GM21515 (cell line): ENCODE measurements around the gene ZNF283.
"Not testable (repeated sequence)": the region's sequence is repeated elsewhere in the genome, so short reads cannot be mapped to it uniquely, and the experiment has no call there.

Experiments used
- ATAC-seq: cut with Tn5 transposase; IDR thresholded peaks from one replicate; pipeline ENCODE4 v1.9.1; 2021; ENCODE audit not compliant: unreplicated experiment

Gene ZNF283

DNA sequence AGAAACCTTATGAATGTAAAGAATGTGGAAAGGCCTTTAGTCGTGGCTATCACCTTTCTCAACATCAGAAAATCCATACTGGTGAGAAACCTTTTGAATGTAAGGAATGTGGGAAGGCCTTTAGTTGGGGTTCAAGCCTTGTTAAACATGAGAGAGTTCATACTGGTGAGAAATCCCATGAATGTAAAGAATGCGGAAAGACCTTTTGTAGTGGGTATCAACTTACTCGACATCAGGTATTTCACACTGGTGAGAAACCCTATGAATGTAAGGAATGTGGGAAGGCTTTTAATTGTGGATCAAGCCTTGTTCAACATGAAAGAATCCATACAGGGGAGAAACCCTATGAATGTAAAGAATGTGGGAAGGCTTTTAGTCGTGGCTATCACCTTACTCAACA, 20.8 kb downstream of the ZNF283 start:
- ATAC-seq: no peak

DNA sequence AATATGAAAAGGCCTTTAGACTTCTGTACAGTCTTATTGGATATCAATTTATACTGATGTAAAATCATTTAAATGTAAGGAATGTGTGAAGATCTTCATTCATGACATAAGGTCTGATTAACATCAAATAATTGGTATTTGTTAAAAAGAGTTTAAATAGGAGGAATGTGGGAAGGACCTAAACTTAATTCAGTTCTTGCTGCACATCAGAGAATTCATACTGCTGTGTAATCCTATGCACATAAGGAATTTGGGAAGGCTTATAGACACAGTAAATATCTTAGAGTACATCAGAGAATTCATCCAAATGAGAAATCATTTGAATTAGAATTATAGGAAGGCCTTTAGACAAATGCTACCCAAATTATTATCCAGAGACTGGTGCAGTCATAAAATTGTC, 21.7 kb downstream of the ZNF283 start:
- no peak for ATAC-seq

DNA sequence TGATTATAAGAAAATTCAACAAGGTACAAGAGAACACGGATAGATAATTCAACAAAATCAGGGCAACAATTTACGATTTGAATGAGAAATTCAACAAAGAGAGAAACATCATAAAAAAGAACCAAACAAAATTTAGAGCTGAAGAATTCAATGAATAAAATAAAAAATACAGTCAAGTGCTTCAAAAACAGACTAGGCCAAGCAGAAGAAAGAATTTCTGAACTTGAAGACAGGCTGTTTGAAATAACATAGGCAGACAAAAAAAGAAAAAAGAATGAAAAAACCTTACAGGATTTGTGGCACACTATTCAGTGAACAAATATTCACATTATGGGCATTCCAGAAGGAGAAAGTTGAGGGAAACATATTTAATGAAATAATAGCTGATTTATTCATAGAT, 31.1 kb downstream of the ZNF283 start:
- no peak for ATAC-seq

DNA sequence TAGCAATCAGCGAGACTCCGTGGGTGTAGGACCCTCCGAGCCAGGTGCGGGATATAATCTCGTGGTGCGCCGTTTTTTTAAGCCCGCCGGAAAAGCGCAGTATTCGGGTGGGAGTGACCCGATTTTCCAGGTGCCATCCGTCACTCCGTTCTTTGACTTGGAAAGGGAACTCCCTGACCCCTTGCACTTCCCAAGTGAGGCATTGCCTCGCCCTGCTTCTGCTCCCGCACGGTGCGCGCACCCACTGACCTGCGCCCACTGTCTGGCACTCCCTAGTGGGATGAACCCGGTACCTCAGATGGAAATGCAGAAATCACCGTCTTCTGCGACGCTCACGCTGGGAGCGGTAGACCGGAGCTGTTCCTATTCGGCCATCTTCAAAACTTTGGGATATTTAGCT, 39.8 kb downstream of the ZNF283 start:
- not testable (repeated sequence) for ATAC-seq

DNA sequence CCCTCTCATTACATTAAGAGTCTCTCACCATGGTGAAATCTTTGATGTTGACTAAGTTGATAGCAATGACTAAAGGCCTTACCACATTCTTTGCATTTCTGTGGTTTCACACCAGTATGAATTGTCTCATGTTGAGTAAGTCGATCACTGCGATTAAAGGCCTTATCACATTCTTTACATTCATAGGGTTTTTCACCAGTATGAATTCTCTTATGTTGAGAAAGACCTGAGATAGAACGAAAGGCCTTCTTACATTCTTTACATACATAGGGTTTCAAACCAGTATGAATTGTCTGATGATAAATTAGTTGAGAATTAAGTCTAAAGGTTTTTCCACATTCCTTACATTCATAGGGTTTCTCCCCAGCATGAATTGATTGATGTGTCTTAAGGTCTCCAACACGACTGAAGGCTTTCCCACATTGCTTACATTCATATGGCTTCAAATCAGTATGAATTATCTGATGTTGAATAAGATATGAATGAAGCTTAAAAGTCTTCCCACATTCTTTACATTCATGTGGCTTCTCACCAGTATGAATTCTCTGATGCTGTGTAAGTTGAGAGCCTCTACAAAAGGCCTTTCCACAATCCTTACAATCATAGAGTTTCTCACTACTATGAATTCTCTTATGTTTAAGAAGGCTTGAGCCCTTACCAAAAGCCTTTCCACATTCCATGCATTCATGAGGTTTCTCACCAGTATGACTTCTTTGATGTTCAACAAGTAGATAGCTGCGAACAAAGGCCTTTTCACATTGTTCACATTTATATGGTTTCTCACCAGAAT, 45.6 kb downstream of the ZNF283 start:
- ATAC-seq: no peak

DNA sequence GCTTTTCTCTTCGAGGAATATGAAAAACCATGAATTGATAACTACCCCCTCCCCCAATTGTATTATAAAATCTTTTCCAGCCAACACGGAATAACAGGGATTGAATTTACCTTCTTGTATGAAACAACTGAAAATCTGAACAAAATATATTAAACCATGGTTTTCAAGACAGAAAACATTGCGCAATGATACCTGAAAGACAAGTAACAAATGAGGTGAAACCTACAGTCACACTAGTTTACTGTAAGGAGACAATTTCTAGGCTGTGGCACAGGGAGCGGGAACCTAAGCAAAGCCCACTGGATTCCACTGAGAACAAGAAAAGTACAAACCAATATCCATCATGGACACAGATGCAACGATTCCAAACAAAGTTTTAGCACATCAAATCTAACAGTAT, 53.4 kb downstream of the ZNF283 start:
- no peak for ATAC-seq

DNA sequence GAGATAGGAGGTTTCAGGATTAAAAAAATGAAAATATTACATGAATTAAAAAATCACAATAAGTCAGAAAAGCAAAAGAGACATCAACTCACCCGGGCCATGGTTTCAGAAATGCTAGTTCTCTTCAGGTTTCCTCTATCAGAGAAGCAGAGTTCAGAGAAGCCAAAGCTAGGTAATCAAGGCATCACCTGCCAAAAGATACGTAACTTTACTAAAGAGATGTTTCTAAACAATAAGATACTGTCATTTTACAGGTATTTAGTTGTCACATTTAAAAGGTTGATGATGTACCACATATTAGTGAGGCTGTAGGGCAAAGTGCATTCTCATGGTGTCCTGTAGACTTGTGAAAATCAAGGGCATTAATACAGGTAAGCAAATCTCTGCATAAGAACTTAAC, 56.7 kb downstream of the ZNF283 start, which contains the start of gene ZNF404:
Gene ZNF404 (minus strand): TSS at position 101 of the 400 bp plus-strand sequence.
- no peak for ATAC-seq

DNA sequence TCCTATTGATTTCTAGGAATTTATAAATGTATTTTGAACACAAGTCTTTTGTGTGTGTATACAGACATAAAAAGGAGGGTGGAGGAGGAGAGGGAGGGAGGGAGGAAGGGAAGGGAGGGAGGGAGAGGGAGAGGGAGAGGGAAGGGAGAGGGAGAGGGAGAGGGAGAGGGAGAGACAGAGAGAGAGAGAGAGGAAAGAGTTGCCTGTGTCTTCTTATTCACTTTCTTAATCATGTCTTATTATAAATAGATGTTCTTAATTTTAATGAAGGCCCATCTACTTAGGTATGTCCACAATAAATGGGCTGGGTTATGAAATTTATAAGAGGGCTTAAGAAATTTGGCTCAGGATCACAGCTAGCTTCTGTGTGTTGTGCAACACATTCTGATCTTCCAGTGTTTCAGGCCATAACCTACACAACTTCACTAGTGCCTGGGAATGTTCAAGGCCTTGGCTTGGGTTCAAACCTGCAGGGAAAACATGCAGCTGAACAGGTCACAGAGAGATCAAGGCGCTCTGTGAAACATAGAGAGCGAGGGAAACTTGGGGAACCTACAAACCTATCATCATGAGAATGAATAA, 68.7 kb downstream of the ZNF283 start:
- no peak for ATAC-seq
